GM23338 (cell line): ENCODE results near the gene EXOSC7.

Experiments
- CREB1 ChIP-seq: fragments of 250-450 bp; sonication (Bioruptor Pico); IDR thresholded peaks from 2 replicates; pipeline ENCODE4 v1.5.0; 2020; ENCODE audit warnings: low read depth, mild to moderate bottlenecking, moderate library complexity
- CTCF ChIP-seq, 2 experiments: fragments of 200-600 bp in 1 of 2; sonication (generic) in 1 of 2; conservative IDR thresholded peaks; 2 replicates each; pipeline versions ENCODE4 v1.5.1 to v1.6.1; 2016 to 2017; ENCODE audit warnings: antibody characterized with exemption in 2 of 2, low read depth in 2 of 2, mild to moderate bottlenecking in 2 of 2, moderate library complexity in 1 of 2
- ETS1 ChIP-seq: IDR thresholded peaks from 2 replicates; pipeline ENCODE4 v1.6.1; 2016; ENCODE audit warnings: antibody characterized with exemption
- EZH2 ChIP-seq: fragments of 200-600 bp; sonication (generic); IDR thresholded peaks from one replicate; pipeline ENCODE4 v1.8.0; 2017; ENCODE audit warnings: antibody characterized with exemption, mild to moderate bottlenecking, low read depth; ENCODE audit not compliant: unreplicated experiment
- EZH2phosphoT487 ChIP-seq: fragments of 200-600 bp; sonication (generic); IDR thresholded peaks from one replicate; pipeline ENCODE4 v1.8.1; 2018; ENCODE audit warnings: antibody characterized with exemption; ENCODE audit not compliant: unreplicated experiment
- JUNB ChIP-seq: IDR thresholded peaks from one replicate; pipeline ENCODE4 v1.6.1; 2016; ENCODE audit warnings: antibody characterized with exemption; ENCODE audit not compliant: unreplicated experiment
- POLR2AphosphoS5 ChIP-seq: IDR thresholded peaks from 2 replicates; pipeline ENCODE4 v1.6.1; 2016; ENCODE audit warnings: antibody characterized with exemption, low read depth
- REST ChIP-seq: IDR thresholded peaks from one replicate; pipeline ENCODE4 v1.6.1; 2018; ENCODE audit warnings: antibody characterized with exemption; ENCODE audit not compliant: unreplicated experiment
- ZNF331 ChIP-seq: fragments of 250-450 bp; sonication (Bioruptor Pico); IDR thresholded peaks from 2 replicates; pipeline ENCODE4 v1.5.0; 2020; ENCODE audit warnings: low read depth, mild to moderate bottlenecking, moderate library complexity
- ZNF462 ChIP-seq: fragments of 250-450 bp; sonication (Bioruptor Pico); IDR thresholded peaks from 2 replicates; pipeline ENCODE4 v1.5.0; 2020; ENCODE audit warnings: mild to moderate bottlenecking, moderate library complexity

- TF ChIP-seq CTCF (conservative IDR thresholded peaks at IDR 0.05; ENCODE audit: low read depth in 2 of 2): no peak
- TF ChIP-seq JUNB: no peak
- TF ChIP-seq EZH2: no peak
- no peak for TF ChIP-seq EZH2phosphoT487
- no peak for TF ChIP-seq REST
- no peak for TF ChIP-seq CREB1 (CRISPR knock-in tag)
- no peak for TF ChIP-seq POLR2AphosphoS5
- no peak for TF ChIP-seq ZNF331 (CRISPR knock-in tag)
- TF ChIP-seq ETS1: no peak
- TF ChIP-seq ZNF462 (CRISPR knock-in tag): no peak
Observed at GRCh38 chr3:44954304-44954703, 21.7 kb upstream of the EXOSC7 start.
